Endothelial cell of umbilical vein (primary cell): ENCODE results near the gene PRKX.

ENCODE experiments used
- FOS ChIP-seq: IDR thresholded peaks from 2 replicates; pipeline ENCODE4 v1.6.1; 2011; ENCODE audit warnings: mild to moderate bottlenecking, low read length, moderate library complexity, borderline replicate concordance; ENCODE audit not compliant: insufficient read depth
- POLR2A ChIP-seq: IDR thresholded peaks from 2 replicates; pipeline ENCODE4 v1.6.1; 2012; ENCODE audit warnings: low read depth, mild to moderate bottlenecking, control low read depth, low read length
- TF ChIP-seq, protein P1 (sequence below), 2 donors: IDR thresholded peaks; 1 replicate in 1 of 2; 2 replicates in 1 of 2; pipeline ENCODE4 v1.5.1; 2011; ENCODE audit warnings: low read length in 2 of 2, mild to moderate bottlenecking in 2 of 2, moderate library complexity in 2 of 2, control low read depth in 1 of 2, inconsistent platforms in 1 of 2, low read depth in 1 of 2; ENCODE audit not compliant: insufficient read depth in 1 of 2; ENCODE audit errors: extremely low read depth in 1 of 2

DNA sequence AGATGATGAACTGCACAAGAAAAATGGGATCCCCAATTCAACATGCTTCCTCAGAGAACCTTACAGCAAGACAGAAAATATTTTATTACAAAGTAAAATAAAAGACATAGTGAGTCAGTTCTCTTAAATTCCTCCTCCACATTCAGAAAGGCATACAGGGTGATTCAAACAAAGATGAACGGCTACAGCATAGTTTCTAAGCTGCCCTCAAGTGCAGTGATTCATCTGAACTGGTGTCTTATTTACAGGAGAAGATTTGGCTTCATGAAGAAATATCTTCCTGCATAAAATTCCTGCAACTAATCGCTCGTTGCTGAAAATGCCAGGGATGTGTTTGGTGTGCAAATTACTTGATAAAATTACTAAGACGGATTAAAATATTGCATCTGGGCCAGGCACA, 103.6 kb downstream of the PRKX start:
- TF ChIP-seq FOS (no peak), POLR2A (no peak)
- TF ChIP-seq, protein P1, sequence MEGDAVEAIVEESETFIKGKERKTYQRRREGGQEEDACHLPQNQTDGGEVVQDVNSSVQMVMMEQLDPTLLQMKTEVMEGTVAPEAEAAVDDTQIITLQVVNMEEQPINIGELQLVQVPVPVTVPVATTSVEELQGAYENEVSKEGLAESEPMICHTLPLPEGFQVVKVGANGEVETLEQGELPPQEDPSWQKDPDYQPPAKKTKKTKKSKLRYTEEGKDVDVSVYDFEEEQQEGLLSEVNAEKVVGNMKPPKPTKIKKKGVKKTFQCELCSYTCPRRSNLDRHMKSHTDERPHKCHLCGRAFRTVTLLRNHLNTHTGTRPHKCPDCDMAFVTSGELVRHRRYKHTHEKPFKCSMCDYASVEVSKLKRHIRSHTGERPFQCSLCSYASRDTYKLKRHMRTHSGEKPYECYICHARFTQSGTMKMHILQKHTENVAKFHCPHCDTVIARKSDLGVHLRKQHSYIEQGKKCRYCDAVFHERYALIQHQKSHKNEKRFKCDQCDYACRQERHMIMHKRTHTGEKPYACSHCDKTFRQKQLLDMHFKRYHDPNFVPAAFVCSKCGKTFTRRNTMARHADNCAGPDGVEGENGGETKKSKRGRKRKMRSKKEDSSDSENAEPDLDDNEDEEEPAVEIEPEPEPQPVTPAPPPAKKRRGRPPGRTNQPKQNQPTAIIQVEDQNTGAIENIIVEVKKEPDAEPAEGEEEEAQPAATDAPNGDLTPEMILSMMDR (IDR thresholded peaks at IDR 0.05; ENCODE audit: extremely low read depth in 1 of 2, insufficient read depth in 1 of 2, low read depth in 1 of 2, low read length in 2 of 2) = no peak
